Activated CD8-positive, alpha-beta memory T cell treated with anti-CD3 and anti-CD28 coated beads, Interleukin-2, amount 10 ng/mL, durations not matched to agents 7 days and 5 days (primary cell): ENCODE measurements around the gene PAK5. TPM values are rescaled to one million over a fixed set of nuclear protein-coding genes. Genes with fewer than 3 reads are reported as not detected.

Experiments
- ATAC-seq: fragments of 150-1000 bp; cut with Tn5 transposase; one replicate; pipeline ENCODE4 v1.10.0; 2021; ENCODE audit warnings: moderate library complexity
- CTCF ChIA-PET: fragments of 350-600 bp; sonication (Branson Sonifier 250); formaldehyde crosslinking; loops from one replicate; lab custom pipeline; 2021; ENCODE audit warnings: antibody characterized with exemption; lab: Charles Lee
- DNase-seq: peaks from one replicate; pipeline ENCODE4 v3.0.0-alpha.2; 2020
- H3K27ac Mint-ChIP-seq: one replicate; pipeline ENCODE4 v1.8.0; 2021; ENCODE audit warnings: mild to moderate bottlenecking, mixed read lengths
- H3K27me3 Mint-ChIP-seq: one replicate; pipeline ENCODE4 v1.8.0; 2021; ENCODE audit warnings: mixed read lengths
- H3K36me3 Mint-ChIP-seq: one replicate; pipeline ENCODE4 v1.8.0; 2021; ENCODE audit warnings: mild to moderate bottlenecking, mixed read lengths
- H3K4me1 Mint-ChIP-seq: one replicate; pipeline ENCODE4 v1.8.0; 2021; ENCODE audit warnings: mixed read lengths
- H3K4me3 Mint-ChIP-seq: one replicate; pipeline ENCODE4 v1.8.0; 2021; ENCODE audit warnings: mild to moderate bottlenecking, moderate library complexity, mixed read lengths
- H3K9me3 Mint-ChIP-seq: one replicate; pipeline ENCODE4 v1.8.0; 2022; ENCODE audit warnings: low read depth, mixed read lengths
- total RNA-seq, 2 experiments: library from RNA; stranded (reverse); gene quantifications; one replicate each; pipeline ENCODE4 v1.2.3, GENCODE V29; 2021

The PAK5 gene
- total RNA-seq, 2 experiments from 2014 or later: not detected

GRCh38 chr20:9699181-9699580 lies 139.7 kb downstream of the PAK5 start:
- H3K27ac Mint-ChIP-seq: no peak overlapping the region
- CTCF ChIA-PET: no interaction called here

GRCh38 chr20:9689041-9689440 lies 149.8 kb downstream of the PAK5 start:
- Mint-ChIP-seq H3K36me3 (no peaks in the 10 kb centered on the region), H3K4me1 (no peaks in the 10 kb centered on the region), H3K9me3 (no peaks in the 10 kb centered on the region), H3K27ac (no peak overlapping the region), H3K27me3 (no peaks in the 10 kb centered on the region), H3K4me3 (no peak overlapping the region)
- CTCF ChIA-PET: no interaction called here
- ATAC-seq: no peak
- DNase-seq: no peak

More at GRCh38 chr20:9699181-9699580, 139.7 kb downstream of the PAK5 start:
- peaks cover 2% of the 10 kb centered on the region for H3K9me3 Mint-ChIP-seq
- H3K36me3 Mint-ChIP-seq: no peaks in the 10 kb centered on the region
- no peaks in the 10 kb centered on the region for H3K4me1 Mint-ChIP-seq
- no peaks in the 10 kb centered on the region for H3K27me3 Mint-ChIP-seq
- no peak for ATAC-seq
- no peak for DNase-seq
- H3K4me3 Mint-ChIP-seq: no peak overlapping the region

GRCh38 chr20:9686866-9687265 lies 152.0 kb downstream of the PAK5 start:
- Mint-ChIP-seq H3K27ac (no peak overlapping the region), H3K4me3 (no peak overlapping the region), H3K9me3 (no peaks in the 10 kb centered on the region), H3K27me3 (no peaks in the 10 kb centered on the region), H3K36me3 (no peaks in the 10 kb centered on the region), H3K4me1 (no peaks in the 10 kb centered on the region)
- ATAC-seq (no peak), DNase-seq (no peak)
- CTCF ChIA-PET: no interaction called here

- CTCF ChIA-PET: no interaction called here
- H3K27me3 Mint-ChIP-seq: no peaks in the 10 kb centered on the region
- no peak for ATAC-seq
- H3K9me3 Mint-ChIP-seq: no peaks in the 10 kb centered on the region
- no peak overlapping the region for H3K4me3 Mint-ChIP-seq
- no peak overlapping the region for H3K27ac Mint-ChIP-seq
- no peaks in the 10 kb centered on the region for H3K4me1 Mint-ChIP-seq
- DNase-seq: no peak
- no peaks in the 10 kb centered on the region for H3K36me3 Mint-ChIP-seq
Measured at GRCh38 chr20:9686455-9686854, 152.4 kb downstream of the PAK5 start.

GRCh38 chr20:9686001-9686400 lies 152.9 kb downstream of the PAK5 start:
- no peaks in the 10 kb centered on the region for H3K9me3 Mint-ChIP-seq
- no peak overlapping the region for H3K4me3 Mint-ChIP-seq
- H3K4me1 Mint-ChIP-seq: no peaks in the 10 kb centered on the region
- no peak overlapping the region for H3K27ac Mint-ChIP-seq
- CTCF ChIA-PET: no interaction called here
- ATAC-seq: no peak
- DNase-seq: no peak
- no peaks in the 10 kb centered on the region for H3K36me3 Mint-ChIP-seq
- H3K27me3 Mint-ChIP-seq: no peaks in the 10 kb centered on the region

GRCh38 chr20:9685011-9685410 lies 153.9 kb downstream of the PAK5 start:
- H3K27ac Mint-ChIP-seq: no peak overlapping the region

GRCh38 chr20:9677100-9677623 lies 161.7 kb downstream of the PAK5 start:
- H3K27ac Mint-ChIP-seq: no peak overlapping the region
- H3K27me3 Mint-ChIP-seq: no peaks in the 10 kb centered on the region
- CTCF ChIA-PET: no interaction called here
- ATAC-seq (no peak), DNase-seq (no peak)
- H3K36me3 Mint-ChIP-seq: no peaks in the 10 kb centered on the region
- H3K4me3 Mint-ChIP-seq: no peak overlapping the region
- H3K9me3 Mint-ChIP-seq: no peaks in the 10 kb centered on the region
- no peaks in the 10 kb centered on the region for H3K4me1 Mint-ChIP-seq

More at GRCh38 chr20:9685011-9685410, 153.9 kb downstream of the PAK5 start:
- Mint-ChIP-seq H3K36me3 (no peaks in the 10 kb centered on the region), H3K9me3 (no peaks in the 10 kb centered on the region), H3K4me3 (no peak overlapping the region), H3K4me1 (no peaks in the 10 kb centered on the region), H3K27me3 (no peaks in the 10 kb centered on the region)
- DNase-seq (no peak), ATAC-seq (no peak)
- CTCF ChIA-PET: no interaction called here

- Mint-ChIP-seq H3K4me3 (no peak overlapping the region), H3K4me1 (no peaks in the 10 kb centered on the region), H3K27me3 (no peaks in the 10 kb centered on the region), H3K9me3 (no peaks in the 10 kb centered on the region), H3K27ac (no peak overlapping the region), H3K36me3 (no peaks in the 10 kb centered on the region)
- CTCF ChIA-PET: no interaction called here
- DNase-seq (no peak), ATAC-seq (no peak)
Measured at GRCh38 chr20:9672981-9673380, 165.9 kb downstream of the PAK5 start.

GRCh38 chr20:9672027-9672426 lies 166.8 kb downstream of the PAK5 start:
- no peaks in the 10 kb centered on the region for H3K9me3 Mint-ChIP-seq
- H3K4me1 Mint-ChIP-seq: no peaks in the 10 kb centered on the region
- CTCF ChIA-PET: no interaction called here
- no peak overlapping the region for H3K27ac Mint-ChIP-seq
- no peaks in the 10 kb centered on the region for H3K36me3 Mint-ChIP-seq
- H3K4me3 Mint-ChIP-seq: no peak overlapping the region
- DNase-seq (no peak), ATAC-seq (no peak)
- no peaks in the 10 kb centered on the region for H3K27me3 Mint-ChIP-seq

GRCh38 chr20:9668381-9668780 lies 170.5 kb downstream of the PAK5 start:
- CTCF ChIA-PET: no interaction called here
- no peaks in the 10 kb centered on the region for H3K9me3 Mint-ChIP-seq
- no peaks in the 10 kb centered on the region for H3K36me3 Mint-ChIP-seq
- no peaks in the 10 kb centered on the region for H3K4me1 Mint-ChIP-seq
- DNase-seq (no peak), ATAC-seq (no peak)
- H3K4me3 Mint-ChIP-seq: no peak overlapping the region
- no peak overlapping the region for H3K27ac Mint-ChIP-seq
- no peaks in the 10 kb centered on the region for H3K27me3 Mint-ChIP-seq

GRCh38 chr20:9663423-9663822 lies 175.5 kb downstream of the PAK5 start:
- DNase-seq (no peak), ATAC-seq (no peak)
- CTCF ChIA-PET: no interaction called here
- no peaks in the 10 kb centered on the region for H3K27me3 Mint-ChIP-seq
- H3K4me1 Mint-ChIP-seq: no peaks in the 10 kb centered on the region
- H3K36me3 Mint-ChIP-seq: no peaks in the 10 kb centered on the region
- H3K9me3 Mint-ChIP-seq: peaks cover 3% of the 10 kb centered on the region
- H3K27ac Mint-ChIP-seq: no peak overlapping the region
- no peak overlapping the region for H3K4me3 Mint-ChIP-seq

GRCh38 chr20:9660236-9660868 lies 178.5 kb downstream of the PAK5 start:
- H3K27ac Mint-ChIP-seq: no peak overlapping the region
- no peaks in the 10 kb centered on the region for H3K27me3 Mint-ChIP-seq
- no peaks in the 10 kb centered on the region for H3K4me1 Mint-ChIP-seq
- ATAC-seq (no peak), DNase-seq (no peak)
- peaks cover 3% of the 10 kb centered on the region for H3K9me3 Mint-ChIP-seq
- no peaks in the 10 kb centered on the region for H3K36me3 Mint-ChIP-seq
- no peak overlapping the region for H3K4me3 Mint-ChIP-seq
- CTCF ChIA-PET: no interaction called here

- DNase-seq: no peak
- H3K27me3 Mint-ChIP-seq: no peaks in the 10 kb centered on the region
- no peaks in the 10 kb centered on the region for H3K4me1 Mint-ChIP-seq
- CTCF ChIA-PET: no interaction called here
- no peaks in the 10 kb centered on the region for H3K9me3 Mint-ChIP-seq
- no peak overlapping the region for H3K27ac Mint-ChIP-seq
- no peak for ATAC-seq
- H3K36me3 Mint-ChIP-seq: no peaks in the 10 kb centered on the region
- no peak overlapping the region for H3K4me3 Mint-ChIP-seq
Measured at GRCh38 chr20:9647741-9648140, 191.1 kb downstream of the PAK5 start.

- Mint-ChIP-seq H3K36me3 (no peaks in the 10 kb centered on the region), H3K27me3 (no peaks in the 10 kb centered on the region), H3K4me1 (no peaks in the 10 kb centered on the region), H3K27ac (no peak overlapping the region), H3K4me3 (no peak overlapping the region), H3K9me3 (no peaks in the 10 kb centered on the region)
- CTCF ChIA-PET: no interaction called here
- no peak for ATAC-seq
- no peak for DNase-seq
Measured at GRCh38 chr20:9646375-9646774, 192.5 kb downstream of the PAK5 start.
